NOMO-1 treated with dmso at 0.1 percent for 144 hours (cell line): ENCODE results near the gene SNX33.
"Not testable (repeated sequence)": the region's sequence is repeated elsewhere in the genome, so short reads cannot be mapped to it uniquely, and the experiment has no call there.

Source experiments
- DNase-seq: peaks from one replicate; lab custom pipeline; 2025; ENCODE audit not compliant: unreplicated experiment; lab: John Stamatoyannopoulos, UW

The SNX33 gene

GRCh38 chr15:75661100-75661755 is 13.5 kb downstream of the SNX33 start:
- no peak for DNase-seq

- no peak for DNase-seq
Measured at GRCh38 chr15:75661756-75662140, 14.0 kb downstream of the SNX33 start.

GRCh38 chr15:75662823-75663519 is 15.3 kb downstream of the SNX33 start:
- no peak for DNase-seq

GRCh38 chr15:75663931-75664421 is 16.3 kb downstream of the SNX33 start:
- DNase-seq, result no peak

GRCh38 chr15:75666823-75667501 is 19.2 kb downstream of the SNX33 start:
- DNase-seq, result no peak

- no peak for DNase-seq
Measured at GRCh38 chr15:75669191-75669878, 21.6 kb downstream of the SNX33 start.

GRCh38 chr15:75669879-75670212 is 22.1 kb downstream of the SNX33 start:
- no peak for DNase-seq

GRCh38 chr15:75671730-75672602 is 24.3 kb downstream of the SNX33 start:
- no peak for DNase-seq

GRCh38 chr15:75672646-75673425 is 25.1 kb downstream of the SNX33 start:
- DNase-seq, result no peak

GRCh38 chr15:75673426-75674235 is 25.9 kb downstream of the SNX33 start:
- DNase-seq, result no peak

GRCh38 chr15:75674366-75674765 is 26.7 kb downstream of the SNX33 start:
- DNase-seq, result no peak

GRCh38 chr15:75675579-75676404 is 28.1 kb downstream of the SNX33 start:
- DNase-seq, result no peak

- DNase-seq, result no peak
Measured at GRCh38 chr15:75676688-75677464, 29.2 kb downstream of the SNX33 start.

- no peak for DNase-seq
Measured at GRCh38 chr15:75677465-75678323, 30.0 kb downstream of the SNX33 start.

GRCh38 chr15:75678324-75678690 is 30.6 kb downstream of the SNX33 start:
- DNase-seq, result not testable (repeated sequence)

- no peak for DNase-seq
Measured at GRCh38 chr15:75680007-75680789, 32.5 kb downstream of the SNX33 start.
